ENCODE measurements around the gene TTI1.

TTI1 gene

DNA sequence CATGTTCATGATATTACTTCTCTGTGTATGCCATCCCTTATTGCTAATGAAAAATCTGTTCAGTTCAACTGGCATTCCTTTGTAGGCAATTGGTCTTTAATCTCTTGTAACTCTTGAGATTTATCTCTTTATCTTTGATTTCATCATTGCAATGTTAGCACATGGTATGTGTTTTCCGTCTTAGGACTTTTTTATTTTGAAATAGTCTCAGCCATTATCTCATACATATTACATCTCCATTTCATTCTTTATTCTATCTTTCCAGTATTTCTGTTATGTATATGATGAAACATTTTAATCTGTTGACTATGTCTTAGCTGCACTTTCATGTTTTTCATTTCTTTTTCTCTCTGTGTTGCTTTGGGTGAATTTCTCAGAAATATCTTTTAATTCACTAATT, 72.2 kb downstream of the TTI1 start:
- no peak for DNase-seq

DNA sequence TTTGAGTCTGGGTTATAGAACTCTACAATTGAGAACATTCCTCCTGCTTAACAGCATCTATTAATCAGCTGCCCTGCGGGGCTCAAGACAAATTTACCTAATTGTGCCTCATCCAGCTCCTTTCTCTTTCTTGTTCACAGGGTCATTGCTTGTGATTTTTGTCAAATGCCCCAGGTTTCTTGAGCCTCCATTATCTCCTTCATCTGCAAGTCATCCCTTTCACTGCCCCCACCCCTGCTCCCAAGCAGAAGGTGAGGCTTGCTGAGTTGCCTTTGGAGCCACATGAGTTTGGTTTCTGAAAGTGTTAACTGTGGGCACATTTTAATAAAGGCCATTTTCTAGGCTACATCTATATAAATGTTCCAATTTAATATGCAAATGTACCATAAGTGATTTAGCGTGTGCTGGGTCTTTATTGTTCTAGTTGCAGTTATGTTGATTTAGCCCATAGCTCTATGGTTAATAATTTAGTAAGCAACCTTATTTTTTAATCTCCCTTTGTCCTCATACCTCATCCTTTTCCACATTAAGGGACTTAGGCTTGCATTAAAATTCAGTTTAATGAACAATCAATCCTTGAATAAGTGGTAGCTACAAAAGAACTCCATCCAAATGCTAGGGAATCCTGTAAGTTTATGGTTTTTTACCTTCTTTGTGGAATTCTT, 74.3 kb downstream of the TTI1 start:
- no peak for DNase-seq

DNA sequence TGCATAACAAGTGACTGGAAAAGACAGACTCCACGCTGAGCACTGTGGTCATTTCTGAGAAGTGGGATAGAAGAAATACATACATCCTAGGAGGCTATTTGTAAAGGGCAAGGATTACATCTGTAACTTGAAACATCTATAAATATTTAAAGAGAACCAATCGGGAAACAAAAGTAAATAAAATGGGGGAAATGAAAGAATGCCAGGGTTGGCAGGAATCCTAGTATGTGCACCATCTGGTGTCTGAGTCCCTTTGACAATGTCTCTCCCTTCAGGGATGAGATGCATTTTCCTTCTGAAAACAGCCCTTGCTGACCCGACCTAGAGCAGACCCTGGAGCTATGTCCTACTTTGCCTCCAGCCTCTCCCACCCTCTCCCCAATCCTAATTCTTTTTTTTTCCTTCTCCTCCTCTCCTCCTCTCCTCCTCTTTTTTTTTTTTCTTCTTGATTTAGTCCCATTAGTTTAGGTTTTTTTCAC, 77.1 kb downstream of the TTI1 start:
- no peak for DNase-seq

DNA sequence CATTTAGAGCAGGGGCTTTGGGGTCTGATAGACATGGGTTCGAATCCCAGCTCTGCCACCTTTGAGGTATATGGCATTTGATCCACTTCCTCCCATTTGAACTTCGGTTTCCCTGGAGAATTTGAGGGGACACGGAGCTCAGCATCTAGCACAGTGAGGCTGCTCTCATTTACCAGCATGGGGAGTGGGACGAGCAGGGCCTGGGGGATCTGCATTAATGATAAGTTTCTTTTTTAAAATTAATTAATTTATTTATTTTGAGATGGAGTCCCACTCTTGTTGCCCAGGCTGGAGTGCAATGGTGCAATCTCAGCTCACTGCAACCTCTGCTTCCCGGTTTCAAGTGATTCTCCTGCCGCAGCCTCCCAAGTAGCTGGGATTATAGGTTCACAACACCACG, 77.7 kb downstream of the TTI1 start:
- no peak for DNase-seq

DNA sequence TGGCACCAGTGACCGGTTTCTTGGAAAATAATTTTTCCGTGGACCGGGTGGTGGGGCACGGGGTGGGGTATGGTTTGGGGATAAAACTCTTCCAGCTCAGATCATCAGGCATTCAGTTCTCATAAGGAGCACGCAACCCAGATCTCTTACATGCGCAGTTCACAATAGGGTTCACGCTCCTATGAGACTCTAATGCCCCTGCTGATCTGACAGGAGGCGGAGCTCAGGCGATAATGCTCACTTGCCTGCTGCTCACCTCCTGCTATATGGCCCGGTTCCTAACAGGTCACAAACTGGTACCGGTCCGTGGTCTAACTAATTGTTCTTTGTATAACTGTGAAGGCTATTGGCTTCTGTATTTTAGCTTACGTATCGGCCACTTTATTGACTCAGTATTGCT, 78.6 kb downstream of the TTI1 start:
- no peak for DNase-seq

DNA sequence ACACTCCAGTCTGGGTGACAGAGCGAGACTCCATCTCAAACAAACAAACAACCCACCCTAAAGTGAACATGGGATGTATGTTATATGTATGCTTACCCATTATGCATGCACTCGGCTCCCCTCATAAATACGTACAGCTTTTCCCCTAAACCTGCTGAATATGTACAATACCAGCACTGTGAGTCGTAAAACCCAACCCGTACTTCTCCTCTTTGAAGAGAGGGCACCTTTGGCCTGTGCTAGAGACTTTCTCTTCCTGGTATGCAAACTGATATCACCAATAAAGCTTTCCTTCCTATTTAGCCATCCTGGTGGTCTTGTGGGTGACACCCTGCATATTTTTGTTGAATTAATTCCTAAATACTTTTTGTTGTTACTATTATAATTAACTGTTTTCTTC, 79.1 kb downstream of the TTI1 start:
- DNase-seq = no peak

DNA sequence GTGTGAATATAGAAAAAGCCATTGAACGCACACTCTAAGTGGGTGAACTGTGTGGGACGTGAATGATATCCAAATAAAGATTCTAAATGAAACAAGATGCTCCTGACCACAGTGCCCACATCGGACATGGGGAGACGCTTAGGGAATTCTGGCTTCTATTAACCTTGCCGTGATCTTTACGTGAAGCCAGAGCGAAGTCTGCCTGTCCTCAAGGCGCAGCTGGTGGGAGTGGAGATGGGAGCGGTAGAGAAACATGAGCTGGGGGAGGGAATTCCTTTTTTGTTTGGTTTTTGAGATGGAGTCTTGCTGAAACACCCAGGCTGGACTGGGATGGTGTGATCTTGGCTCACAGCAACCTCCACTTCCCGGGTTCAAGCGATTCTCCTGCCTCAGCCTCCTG, 84.3 kb downstream of the TTI1 start:
- no peak for DNase-seq

DNA sequence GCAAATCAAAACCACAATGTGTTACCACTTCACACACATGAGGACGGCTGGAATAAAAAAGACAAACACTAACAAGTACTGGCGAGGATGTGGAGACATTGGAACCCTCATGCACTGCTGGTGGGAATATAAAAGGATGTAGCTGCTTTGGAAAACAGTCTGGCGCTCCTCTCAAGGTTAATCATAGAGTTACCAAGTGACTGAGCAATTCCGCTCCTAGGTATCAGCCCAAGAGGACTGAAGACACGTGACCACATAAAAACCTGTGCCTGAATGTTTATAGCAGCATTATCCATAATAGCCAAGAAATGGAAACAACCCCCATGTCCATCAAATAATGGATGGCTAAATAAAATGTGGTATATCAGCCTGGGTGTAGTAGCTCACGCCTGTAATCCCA, 85.3 kb downstream of the TTI1 start:
- DNase-seq = no peak

DNA sequence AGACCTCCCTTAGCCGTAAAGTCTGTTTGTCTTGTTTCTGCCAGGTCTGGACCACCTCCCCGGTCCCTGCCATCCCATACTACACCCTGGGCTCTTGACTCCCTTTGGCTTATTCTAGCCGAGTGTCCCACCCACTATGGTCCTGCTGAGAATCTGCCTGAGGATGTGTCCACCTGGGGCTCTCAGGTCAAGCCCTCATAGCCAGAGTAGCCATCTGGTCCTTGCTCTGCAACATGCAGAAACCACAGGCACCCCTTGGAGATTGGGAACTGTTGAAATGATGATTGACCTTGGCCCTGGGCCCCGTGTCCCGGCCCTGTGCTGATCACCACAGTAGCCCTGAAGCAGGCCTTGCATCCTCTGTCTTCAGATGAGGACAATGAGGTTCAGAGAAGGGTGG, 86.3 kb downstream of the TTI1 start:
- DNase-seq = no peak

DNA sequence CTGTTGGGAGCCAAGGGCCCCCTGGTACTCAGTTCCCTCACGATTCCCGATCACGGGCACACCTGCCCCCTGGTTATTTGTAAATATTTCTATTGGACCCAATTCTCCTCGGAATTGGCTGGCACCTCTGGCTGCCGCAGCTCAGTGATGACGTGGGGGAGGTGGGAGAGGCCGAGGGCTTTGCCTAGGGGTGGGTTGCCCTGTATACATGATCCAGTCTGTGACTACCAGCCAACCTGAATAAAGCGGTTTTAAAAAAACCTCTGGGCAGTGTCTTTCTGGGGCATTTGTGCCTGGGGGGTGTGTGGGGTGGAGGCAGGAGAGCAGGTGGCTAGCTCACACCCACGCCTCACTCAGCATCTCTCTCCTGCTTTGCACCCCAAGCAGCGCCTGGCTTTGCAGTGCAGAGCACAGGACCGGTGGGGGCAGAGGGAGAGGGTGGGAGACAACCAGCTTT, 88.1 kb downstream of the TTI1 start:
- DNase-seq = no peak

DNA sequence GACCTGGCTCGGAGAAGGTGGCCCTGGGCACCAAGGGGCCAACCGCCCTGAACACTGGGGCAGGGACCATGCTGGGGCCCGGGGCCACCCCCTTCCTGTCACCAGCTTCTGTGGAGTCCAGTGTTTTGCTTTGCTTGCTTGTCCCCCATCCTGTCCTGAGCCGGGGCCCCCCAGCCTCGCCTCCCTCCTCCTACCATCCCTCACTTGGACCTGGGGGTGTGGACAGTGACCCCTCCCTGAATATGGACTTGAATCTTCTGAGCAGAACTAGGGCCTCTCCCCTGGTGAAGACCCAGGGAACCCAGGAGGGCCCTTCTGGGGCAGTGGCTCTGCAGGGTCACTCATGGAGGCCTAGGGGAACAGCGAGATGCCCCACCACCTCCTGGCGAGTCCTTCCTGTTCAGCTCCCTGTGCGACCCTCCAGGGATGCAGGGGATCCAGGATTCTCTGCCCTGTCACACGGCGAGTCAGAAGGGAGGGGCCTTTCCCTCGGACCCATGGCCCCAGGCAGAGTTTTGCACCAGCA, 88.7 kb downstream of the TTI1 start:
- DNase-seq = no peak

DNA sequence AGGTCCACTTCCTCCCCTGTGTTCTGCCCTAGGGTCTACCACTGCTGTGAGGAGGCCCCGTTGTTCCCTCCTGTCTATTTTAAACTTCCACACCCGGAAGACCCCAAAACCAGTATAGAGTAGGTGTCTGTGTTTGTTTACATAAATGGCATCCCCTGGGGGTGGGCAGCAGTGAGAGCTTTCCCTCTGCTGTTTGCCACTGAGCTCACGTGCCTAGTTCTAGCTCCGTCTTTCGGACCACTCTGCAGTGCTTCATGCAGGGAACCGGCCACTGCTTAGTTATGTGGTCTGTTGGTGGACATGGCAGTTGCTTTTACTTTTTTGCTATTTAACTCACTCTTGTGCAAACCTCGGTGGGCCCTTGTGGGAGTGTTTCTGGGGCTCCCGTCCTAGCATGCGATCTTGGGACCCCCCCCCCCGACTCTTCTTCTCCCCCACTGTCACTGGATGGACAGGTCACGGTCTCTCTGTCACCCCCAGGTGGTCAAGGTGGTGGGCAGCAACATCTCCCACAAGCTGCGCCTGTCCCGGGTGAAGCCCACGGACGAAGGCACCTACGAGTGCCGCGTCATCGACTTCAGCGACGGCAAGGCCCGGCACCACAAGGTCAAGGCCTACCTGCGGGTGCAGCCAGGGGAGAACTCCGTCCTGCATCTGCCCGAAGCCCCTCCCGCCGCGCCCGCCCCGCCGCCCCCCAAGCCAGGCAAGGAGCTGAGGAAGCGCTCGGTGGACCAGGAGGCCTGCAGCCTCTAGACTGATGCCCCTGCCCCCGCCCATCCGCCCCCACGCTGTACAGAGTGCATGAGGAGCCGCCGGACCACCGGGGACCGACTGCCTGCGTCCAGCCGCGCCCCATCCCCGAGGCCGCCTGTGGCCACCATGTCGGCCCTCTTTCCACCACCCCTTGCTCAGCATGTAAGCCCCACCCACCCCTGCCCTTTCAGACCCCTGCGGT, 89.5 kb downstream of the TTI1 start:
- no peak for DNase-seq

DNA sequence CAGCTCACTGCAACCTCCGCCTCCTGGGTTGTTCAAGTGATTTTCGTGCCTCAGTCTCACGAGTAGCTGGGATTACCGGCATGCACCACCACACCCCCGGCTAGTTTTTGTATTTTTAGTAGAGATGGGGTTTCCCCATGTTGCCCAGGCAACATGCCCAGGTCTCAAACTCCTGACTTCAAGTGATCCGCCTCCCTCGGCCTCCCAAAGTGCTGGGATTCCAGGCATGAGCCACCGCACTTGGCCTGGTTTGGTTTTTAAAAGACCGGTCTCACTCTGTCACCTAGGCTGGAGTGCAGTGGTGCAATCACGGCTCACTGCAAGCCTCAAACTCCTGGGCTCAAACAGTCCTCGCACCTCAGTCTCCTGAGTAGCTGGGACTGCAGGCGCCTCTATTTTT, 90.2 kb downstream of the TTI1 start:
- no peak for DNase-seq

DNA sequence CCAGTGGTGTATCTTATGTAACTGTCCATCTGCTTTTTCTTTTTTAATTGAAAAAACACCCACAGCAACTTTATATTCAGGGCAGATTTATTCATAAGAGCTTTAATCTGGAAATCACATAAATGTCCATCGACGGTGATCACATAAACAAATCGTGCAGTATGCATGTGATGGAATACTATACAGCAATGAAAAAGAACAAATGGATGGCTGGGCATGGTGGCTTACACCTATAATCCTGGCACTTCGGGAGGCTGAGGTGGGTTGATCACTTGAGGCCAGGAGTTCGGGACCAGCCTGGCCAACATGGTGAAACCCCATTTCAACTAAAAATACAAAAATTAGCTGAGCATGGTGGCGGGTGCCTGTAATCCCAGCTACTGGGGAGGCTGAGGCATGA, 91.3 kb downstream of the TTI1 start:
- DNase-seq = no peak

DNA sequence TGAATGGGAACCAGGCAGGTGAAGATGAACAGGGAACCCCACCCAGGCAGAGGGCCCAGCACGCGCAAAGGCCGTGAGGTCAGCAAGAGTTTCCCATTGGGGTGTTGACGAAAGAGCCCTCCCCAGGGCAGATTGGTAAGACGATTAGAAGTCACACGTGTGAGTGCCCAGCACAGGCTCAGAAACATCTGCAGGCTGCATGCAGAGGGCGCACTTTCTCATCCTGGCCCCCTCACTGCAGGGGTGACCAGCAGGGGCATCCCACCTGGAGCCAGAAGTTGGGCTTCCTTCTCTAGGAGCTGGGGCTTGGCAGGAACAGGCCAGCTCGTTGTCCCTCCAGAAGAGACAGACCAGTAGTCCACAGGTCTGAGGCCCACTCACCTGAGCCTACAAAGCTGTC, 91.9 kb downstream of the TTI1 start:
- no peak for DNase-seq

DNA sequence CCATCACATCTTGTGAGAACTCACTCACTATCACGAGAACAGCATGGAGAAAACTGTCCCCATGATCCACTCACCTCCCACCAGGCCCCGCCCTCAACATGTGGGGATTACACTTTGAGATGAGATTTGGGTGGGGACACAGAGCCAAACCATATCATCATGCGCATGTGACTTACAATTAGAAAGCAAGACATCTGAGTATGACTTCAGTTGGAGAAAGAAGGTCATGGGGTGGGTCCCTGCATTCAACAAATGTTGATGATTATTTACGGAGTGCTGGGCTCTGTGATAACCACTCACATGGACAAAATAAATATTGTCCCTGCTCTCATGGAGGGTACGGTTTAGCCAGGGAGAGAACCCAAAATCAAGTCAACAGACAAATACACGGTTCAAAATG, 92.4 kb downstream of the TTI1 start:
- DNase-seq = no peak

DNA sequence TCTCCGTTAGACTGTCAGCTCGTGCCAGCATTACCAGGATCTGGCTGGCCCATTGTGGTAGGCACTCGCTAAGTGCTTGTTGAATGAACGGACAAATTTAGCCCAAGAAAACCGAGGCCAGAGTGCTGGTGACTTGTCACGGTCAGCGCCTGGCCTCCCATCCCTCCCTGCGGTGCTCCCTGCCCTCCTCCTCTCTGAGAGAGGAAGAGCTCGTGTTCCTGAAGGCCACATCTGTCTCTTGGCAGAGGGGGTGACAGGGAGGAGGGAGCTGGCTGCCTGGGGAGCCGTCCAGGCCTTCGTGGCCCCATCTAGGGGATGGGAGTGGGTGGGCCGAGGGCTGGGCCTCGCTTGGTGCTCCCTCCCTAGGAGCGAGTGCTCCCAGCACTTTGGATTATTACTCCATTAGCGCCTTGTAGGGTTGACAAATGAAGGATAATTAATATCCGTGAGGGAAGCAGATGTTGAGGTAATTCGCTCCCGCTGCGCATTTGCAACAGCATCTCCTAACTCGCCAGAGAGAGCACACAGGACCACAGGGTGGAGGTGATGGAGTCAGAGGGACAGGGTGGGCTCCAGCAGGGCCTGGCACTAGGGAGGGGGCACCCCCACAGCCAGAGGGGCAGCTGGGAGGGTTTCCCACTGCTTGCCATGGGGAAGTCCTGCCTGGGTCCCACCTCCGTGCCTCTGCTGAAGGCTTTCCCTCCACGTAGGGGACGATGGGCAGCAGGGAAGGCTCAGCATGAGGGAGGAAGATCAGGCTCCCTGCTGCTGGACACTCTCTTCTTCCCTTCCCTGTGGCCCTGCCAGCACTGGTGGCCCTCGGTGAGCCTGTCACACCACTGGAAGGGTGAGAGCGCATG, 93.3 kb downstream of the TTI1 start:
- no peak for DNase-seq

DNA sequence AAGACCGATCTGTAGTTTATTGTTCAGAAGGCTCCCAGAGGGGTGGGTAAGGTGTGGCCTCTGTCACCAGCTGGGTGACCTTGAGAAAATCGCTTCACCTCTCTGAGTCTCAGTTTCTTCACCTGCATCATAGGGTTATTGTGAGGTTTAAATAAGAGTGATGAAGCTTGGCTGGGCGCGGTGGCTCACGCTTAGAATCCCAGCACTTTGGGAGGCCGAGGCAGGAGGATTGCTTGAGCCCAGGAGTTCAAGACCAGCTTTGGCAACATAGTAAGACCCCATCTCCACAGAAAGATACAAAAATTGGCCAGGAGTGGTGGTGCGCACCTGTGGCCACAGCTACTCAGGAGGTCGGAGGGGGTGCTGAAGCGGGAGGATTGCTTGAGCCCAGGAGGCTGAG, 94.3 kb downstream of the TTI1 start:
- no peak for DNase-seq

DNA sequence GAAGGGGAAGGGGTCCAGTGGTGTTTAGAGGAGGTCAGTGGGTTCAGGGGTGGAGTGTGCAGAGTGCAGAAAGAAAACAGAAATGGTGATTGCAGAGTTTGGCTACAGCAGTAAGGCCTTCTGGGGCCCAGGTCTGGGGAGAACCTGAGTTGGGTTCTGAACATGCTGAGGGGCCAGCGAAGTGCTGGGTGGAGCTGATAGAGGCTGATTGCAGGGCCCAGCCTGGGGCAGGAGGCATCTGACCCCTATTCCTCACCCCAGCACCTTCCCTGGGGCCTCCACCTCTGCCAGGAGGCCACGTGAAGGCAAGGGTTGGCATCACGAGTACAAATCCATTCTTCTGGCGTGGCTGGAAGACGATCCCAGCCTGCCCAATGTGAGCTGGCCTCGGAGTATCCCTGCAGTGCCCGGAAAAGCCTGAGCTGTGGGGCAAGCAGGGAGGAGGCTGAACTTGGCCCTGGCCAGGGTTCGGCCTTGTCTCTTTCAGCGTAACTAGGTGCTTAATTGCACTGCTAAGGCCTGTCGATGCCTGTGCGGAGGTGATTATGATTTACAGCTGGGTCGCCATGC, 95.0 kb downstream of the TTI1 start:
- DNase-seq = no peak

DNA sequence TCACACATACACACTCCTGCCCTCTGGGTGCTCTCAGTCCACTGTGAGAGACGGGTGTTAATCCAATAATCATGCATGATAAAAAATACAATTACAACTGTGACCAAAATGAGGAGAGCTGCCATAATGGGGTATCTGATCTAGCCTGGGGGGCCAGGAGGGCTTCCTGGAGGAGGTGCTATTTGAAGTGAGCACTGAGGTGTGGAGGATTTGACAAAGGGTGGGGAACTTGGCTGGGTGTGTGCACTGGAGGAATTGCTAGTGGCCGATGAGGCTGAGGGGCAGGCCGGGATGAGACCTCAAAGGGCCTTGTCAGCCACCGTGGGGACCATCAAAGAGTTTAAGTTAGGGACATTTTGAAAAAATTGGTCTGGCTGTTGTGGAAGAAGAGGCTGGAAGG, 95.6 kb downstream of the TTI1 start:
- no peak for DNase-seq

DNA sequence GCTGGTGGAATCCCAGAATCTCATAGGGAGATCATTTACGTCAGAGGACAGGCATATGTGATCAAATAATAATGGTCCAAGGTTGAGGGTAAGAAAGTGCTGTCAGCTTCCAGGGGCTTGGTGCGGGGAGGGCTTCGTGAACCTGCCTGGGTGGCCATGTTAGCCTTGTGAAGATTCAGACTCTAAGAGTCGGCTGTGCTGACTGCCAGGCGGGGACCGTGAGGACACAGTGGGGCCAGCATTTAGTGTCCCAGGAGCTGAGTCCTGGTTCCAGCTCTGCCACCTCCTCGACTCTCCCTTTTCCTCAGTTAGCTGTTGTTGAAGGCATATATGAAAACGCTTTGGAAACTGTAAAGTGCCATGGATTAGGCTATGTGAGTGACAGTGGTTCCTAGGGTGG, 96.8 kb downstream of the TTI1 start:
- DNase-seq = no peak

DNA sequence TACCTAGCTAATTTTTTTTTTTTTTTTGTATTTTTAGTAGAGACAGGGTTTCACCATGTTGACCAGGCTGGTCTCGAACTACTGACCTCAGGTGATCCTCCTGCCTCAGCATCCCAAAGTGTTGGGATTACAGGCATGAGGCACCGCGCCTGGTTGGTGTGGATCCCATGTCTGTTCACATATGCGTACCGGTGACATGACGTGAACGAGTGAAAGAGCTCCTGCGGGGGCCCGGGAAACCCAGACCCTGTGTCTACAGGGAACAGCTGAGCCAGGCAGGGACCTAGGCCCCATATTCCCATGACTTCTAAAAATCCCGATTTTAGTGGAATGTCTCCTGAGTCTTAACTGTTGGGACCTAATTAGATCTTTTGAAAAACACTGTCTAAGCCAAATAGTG, 97.2 kb downstream of the TTI1 start:
- no peak for DNase-seq

DNA sequence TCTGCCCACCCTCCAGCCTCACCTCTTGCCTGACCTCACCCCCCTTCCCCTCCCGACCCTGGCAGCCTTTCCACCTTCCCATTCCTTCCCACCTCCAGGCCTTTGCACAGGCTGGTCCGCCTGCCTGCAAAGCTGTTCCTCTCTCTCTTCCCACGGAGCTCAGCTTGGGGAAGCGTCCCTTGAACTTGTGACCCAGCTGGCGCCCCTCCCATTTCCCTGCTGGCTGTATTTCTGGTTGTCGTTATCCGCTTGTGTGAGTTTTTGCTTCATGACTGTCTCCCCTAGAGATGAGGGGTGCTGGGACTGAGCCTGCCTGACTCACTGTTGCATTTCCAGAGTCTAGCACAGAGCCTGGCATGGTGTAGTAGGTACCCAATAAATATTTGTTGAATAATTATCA, 97.8 kb downstream of the TTI1 start:
- no peak for DNase-seq

Data from T-helper 1 cell (primary cell).